Activated CD4-positive, alpha-beta T cell treated with anti-CD3 and anti-CD28 coated beads for 1 hour (primary cell): ENCODE results near the gene CITED2.
"Not testable (repeated sequence)": the region's sequence is repeated elsewhere in the genome, so short reads cannot be mapped to it uniquely, and the experiment has no call there.

Experiments used
- DNase-seq: peaks from one replicate; pipeline ENCODE4 v3.0.0-alpha.2; 2020

The CITED2 gene

GRCh38 chr6:139374357-139375225 is at the start of gene CITED2:
TSS of gene CITED2 (minus strand) at chr6:139374648. CDS start at chr6:139373944, 704 bp downstream.
- DNase-seq: peak; percentile 92

GRCh38 chr6:139423037-139423703 is 48.7 kb upstream of the CITED2 start:
- no peak for DNase-seq

GRCh38 chr6:139422105-139423036 is 47.9 kb upstream of the CITED2 start:
- DNase-seq: no peak

GRCh38 chr6:139418481-139419132 is 44.2 kb upstream of the CITED2 start:
- no peak for DNase-seq

- DNase-seq: no peak
Measured at GRCh38 chr6:139416146-139416545, 41.7 kb upstream of the CITED2 start.

- no peak for DNase-seq
Measured at GRCh38 chr6:139415365-139415764, 40.9 kb upstream of the CITED2 start.

GRCh38 chr6:139412103-139412502 is 37.7 kb upstream of the CITED2 start:
- not testable (repeated sequence) for DNase-seq

GRCh38 chr6:139409026-139409425 is 34.6 kb upstream of the CITED2 start:
- no peak for DNase-seq

GRCh38 chr6:139407718-139408222 is 33.3 kb upstream of the CITED2 start:
- no peak for DNase-seq

- DNase-seq: no peak
Measured at GRCh38 chr6:139406577-139407343, 32.3 kb upstream of the CITED2 start.

GRCh38 chr6:139402876-139403386 is 28.5 kb upstream of the CITED2 start:
- no peak for DNase-seq

GRCh38 chr6:139398658-139399057 is 24.2 kb upstream of the CITED2 start:
- DNase-seq: no peak

GRCh38 chr6:139395891-139396301 is 21.4 kb upstream of the CITED2 start:
- no peak for DNase-seq

GRCh38 chr6:139395371-139395770 is 20.9 kb upstream of the CITED2 start:
- no peak for DNase-seq

- DNase-seq: no peak
Measured at GRCh38 chr6:139394027-139394649, 19.7 kb upstream of the CITED2 start.

- no peak for DNase-seq
Measured at GRCh38 chr6:139392794-139393193, 18.3 kb upstream of the CITED2 start.

- DNase-seq: no peak
Measured at GRCh38 chr6:139391709-139392108, 17.3 kb upstream of the CITED2 start.

- DNase-seq: no peak
Measured at GRCh38 chr6:139390447-139390846, 16.0 kb upstream of the CITED2 start.

GRCh38 chr6:139388384-139388783 is 13.9 kb upstream of the CITED2 start:
- no peak for DNase-seq

- DNase-seq: no peak
Measured at GRCh38 chr6:139386404-139386803, 12.0 kb upstream of the CITED2 start.
